Measurements from ENCODE around the gene QSOX1. TPM values are rescaled to one million over a fixed set of nuclear protein-coding genes. Genes with fewer than 3 reads are reported as not detected.
A peak's percentile ranks its signal among the peaks of the same experiment; 100 is the strongest.

Gene QSOX1
- total and polyA plus RNA-seq, 9 of the 15 experiments (the other 6 are each of a cell fraction or from before 2014, with no cell fraction given): 4.0 to 53.1 (median 15.0) TPM

DNA sequence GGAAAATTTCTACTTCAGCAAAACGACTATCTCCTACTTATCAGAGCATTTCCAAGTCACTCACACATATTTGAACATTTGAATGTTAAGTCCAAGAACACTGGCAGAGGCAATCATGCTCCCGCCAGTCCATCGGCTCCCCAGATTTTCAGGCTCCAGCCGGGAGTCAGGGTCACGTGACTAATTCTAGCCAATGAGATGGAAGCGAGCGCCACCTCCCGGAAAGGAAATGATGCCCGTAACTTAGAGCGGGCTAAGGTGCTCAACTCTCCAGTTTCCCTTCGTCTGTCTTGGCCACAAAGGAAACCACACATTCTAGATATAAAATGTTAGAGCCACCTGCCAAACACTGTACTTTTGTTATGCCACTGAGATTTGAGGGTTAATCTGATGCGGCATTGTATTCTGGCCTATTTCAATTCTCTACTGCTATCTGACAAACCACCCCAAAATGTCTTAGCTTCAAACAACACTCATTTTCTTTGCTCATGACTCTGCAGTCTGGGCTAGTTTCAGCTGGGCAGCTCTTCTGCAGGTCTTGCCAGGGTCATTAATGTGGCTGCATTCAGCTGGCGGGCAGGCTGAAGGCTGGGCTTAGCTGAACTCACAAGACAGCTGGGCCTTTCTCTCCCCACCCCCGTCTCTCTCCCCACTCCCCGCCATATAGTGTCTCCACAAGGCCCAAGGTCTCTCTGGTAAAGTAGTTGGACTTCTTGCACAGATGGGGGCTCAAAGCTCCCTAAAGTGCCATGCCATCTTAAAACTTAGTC lies 58.9 kb downstream of the QSOX1 start (continued):
- TF ChIP-seq GTF2A2 (tag; IDR thresholded peaks at IDR 0.05) (no peak), USF2 (CRISPR knock-in tag; IDR thresholded peaks at IDR 0.05) (peak; percentile 96), SIRT6 (IDR thresholded peaks at IDR 0.05; ENCODE audit: low read depth, low read length) (no peak), PYGO2 (tag; IDR thresholded peaks at IDR 0.05) (no peak), CHAMP1 (IDR thresholded peaks at IDR 0.05) (peak; percentile 72), ADNP (tag; IDR thresholded peaks at IDR 0.05) (no peak), ZNF408 (CRISPR knock-in tag; IDR thresholded peaks at IDR 0.05; ENCODE audit: low read depth) (no peak), CSDE1 (IDR thresholded peaks at IDR 0.05) (no peak), YBX1 (IDR thresholded peaks at IDR 0.05) (no peak), ZNF124 (CRISPR knock-in tag; IDR thresholded peaks at IDR 0.05) (no peak), BHLHE40 (IDR thresholded peaks at IDR 0.05; ENCODE audit: low read length) (peak; percentile 84), PHB (CRISPR knock-in tag; IDR thresholded peaks at IDR 0.05) (no peak), ZZZ3 (IDR thresholded peaks at IDR 0.05) (no peak), L3MBTL2 (IDR thresholded peaks at IDR 0.05) (peak; percentile 78; the same call in 1 of the 2 replicates)
- TF ChIP-seq, protein P1, sequence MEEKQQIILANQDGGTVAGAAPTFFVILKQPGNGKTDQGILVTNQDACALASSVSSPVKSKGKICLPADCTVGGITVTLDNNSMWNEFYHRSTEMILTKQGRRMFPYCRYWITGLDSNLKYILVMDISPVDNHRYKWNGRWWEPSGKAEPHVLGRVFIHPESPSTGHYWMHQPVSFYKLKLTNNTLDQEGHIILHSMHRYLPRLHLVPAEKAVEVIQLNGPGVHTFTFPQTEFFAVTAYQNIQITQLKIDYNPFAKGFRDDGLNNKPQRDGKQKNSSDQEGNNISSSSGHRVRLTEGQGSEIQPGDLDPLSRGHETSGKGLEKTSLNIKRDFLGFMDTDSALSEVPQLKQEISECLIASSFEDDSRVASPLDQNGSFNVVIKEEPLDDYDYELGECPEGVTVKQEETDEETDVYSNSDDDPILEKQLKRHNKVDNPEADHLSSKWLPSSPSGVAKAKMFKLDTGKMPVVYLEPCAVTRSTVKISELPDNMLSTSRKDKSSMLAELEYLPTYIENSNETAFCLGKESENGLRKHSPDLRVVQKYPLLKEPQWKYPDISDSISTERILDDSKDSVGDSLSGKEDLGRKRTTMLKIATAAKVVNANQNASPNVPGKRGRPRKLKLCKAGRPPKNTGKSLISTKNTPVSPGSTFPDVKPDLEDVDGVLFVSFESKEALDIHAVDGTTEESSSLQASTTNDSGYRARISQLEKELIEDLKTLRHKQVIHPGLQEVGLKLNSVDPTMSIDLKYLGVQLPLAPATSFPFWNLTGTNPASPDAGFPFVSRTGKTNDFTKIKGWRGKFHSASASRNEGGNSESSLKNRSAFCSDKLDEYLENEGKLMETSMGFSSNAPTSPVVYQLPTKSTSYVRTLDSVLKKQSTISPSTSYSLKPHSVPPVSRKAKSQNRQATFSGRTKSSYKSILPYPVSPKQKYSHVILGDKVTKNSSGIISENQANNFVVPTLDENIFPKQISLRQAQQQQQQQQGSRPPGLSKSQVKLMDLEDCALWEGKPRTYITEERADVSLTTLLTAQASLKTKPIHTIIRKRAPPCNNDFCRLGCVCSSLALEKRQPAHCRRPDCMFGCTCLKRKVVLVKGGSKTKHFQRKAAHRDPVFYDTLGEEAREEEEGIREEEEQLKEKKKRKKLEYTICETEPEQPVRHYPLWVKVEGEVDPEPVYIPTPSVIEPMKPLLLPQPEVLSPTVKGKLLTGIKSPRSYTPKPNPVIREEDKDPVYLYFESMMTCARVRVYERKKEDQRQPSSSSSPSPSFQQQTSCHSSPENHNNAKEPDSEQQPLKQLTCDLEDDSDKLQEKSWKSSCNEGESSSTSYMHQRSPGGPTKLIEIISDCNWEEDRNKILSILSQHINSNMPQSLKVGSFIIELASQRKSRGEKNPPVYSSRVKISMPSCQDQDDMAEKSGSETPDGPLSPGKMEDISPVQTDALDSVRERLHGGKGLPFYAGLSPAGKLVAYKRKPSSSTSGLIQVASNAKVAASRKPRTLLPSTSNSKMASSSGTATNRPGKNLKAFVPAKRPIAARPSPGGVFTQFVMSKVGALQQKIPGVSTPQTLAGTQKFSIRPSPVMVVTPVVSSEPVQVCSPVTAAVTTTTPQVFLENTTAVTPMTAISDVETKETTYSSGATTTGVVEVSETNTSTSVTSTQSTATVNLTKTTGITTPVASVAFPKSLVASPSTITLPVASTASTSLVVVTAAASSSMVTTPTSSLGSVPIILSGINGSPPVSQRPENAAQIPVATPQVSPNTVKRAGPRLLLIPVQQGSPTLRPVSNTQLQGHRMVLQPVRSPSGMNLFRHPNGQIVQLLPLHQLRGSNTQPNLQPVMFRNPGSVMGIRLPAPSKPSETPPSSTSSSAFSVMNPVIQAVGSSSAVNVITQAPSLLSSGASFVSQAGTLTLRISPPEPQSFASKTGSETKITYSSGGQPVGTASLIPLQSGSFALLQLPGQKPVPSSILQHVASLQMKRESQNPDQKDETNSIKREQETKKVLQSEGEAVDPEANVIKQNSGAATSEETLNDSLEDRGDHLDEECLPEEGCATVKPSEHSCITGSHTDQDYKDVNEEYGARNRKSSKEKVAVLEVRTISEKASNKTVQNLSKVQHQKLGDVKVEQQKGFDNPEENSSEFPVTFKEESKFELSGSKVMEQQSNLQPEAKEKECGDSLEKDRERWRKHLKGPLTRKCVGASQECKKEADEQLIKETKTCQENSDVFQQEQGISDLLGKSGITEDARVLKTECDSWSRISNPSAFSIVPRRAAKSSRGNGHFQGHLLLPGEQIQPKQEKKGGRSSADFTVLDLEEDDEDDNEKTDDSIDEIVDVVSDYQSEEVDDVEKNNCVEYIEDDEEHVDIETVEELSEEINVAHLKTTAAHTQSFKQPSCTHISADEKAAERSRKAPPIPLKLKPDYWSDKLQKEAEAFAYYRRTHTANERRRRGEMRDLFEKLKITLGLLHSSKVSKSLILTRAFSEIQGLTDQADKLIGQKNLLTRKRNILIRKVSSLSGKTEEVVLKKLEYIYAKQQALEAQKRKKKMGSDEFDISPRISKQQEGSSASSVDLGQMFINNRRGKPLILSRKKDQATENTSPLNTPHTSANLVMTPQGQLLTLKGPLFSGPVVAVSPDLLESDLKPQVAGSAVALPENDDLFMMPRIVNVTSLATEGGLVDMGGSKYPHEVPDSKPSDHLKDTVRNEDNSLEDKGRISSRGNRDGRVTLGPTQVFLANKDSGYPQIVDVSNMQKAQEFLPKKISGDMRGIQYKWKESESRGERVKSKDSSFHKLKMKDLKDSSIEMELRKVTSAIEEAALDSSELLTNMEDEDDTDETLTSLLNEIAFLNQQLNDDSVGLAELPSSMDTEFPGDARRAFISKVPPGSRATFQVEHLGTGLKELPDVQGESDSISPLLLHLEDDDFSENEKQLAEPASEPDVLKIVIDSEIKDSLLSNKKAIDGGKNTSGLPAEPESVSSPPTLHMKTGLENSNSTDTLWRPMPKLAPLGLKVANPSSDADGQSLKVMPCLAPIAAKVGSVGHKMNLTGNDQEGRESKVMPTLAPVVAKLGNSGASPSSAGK (IDR thresholded peaks at IDR 0.05): peak; percentile 76

All from K562 (cell line).